GM18511 (cell line): Measurements from ENCODE around the gene TMED4.
"Not testable (repeated sequence)": the region's sequence is repeated elsewhere in the genome, so short reads cannot be mapped to it uniquely, and the experiment has no call there.

Experiments used
- ATAC-seq: cut with Tn5 transposase; IDR thresholded peaks from one replicate; pipeline ENCODE4 v1.9.1; 2021; ENCODE audit warnings: mild to moderate bottlenecking, moderate library complexity; ENCODE audit not compliant: unreplicated experiment

TMED4 gene

DNA sequence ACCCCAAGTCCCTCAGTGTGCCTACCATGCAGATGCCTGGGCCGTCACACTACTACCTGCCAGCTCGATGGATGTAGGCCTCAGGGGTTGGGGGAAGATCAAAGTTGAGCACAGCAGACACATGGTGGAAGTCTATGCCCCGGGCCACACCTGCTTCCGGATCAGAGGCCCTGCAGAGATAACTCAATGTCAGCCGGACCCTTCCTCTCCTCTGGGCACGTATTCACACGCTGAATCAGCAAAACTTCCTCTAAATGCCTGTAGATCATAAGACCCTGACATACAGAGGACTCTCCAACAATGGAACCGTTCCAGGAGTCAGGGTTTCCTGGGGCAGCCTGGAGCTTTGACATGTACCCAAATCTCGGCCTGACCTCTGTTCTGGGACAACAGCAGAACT, 12.1 kb downstream of the TMED4 start:
- no peak for ATAC-seq

GRCh38 chr7:44568771-44569560, 13.1 kb downstream of the TMED4 start:
- no peak for ATAC-seq

DNA sequence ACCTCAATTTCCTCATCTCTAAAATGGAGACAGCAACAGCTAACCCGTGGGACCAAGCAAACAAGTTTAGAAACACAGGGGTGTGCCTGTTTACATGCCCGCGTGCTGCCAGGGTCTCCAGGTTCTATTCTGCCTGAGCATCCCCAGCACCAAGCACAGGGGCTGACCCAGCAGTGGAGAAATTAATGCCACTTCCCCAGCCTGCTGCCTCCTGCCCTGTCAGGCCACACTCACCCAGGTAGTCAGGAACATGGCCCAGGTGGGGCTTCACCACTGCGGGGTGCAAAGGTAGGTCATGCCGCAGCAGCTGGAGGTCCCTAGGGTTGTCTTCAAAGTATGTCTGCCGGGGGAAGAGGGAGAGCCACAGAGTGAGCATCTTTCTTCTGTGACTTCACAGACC, 14.1 kb downstream of the TMED4 start:
- no peak for ATAC-seq

DNA sequence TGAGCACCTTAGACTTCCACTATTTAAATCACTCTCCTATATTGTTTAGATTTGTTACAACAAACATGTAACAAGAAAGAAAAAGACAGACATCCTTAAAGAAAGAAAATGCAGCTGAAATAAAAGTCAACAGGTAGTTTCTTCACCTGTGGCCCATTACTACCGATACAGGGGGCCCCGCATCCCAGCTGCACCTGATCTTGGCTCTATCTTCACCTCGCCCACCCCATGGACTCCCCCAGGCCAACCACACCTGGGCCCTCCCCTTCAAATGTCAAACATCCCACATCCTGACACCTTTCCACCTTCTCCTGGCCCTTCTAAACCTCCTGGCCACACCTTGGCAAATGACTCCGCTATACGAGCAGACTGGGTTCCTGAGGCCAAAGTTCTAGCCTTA, 15.4 kb downstream of the TMED4 start:
- no peak for ATAC-seq

GRCh38 chr7:44565795-44566559, 16.1 kb downstream of the TMED4 start:
- peak; percentile 35 for ATAC-seq

- ATAC-seq = peak; percentile 68
These were observed 16.8 kb downstream of the TMED4 start for GRCh38 chr7:44565097-44565794.

- no peak for ATAC-seq
These were observed 17.4 kb downstream of the TMED4 start for GRCh38 chr7:44564606-44565005.

GRCh38 chr7:44563171-44563679, 18.8 kb downstream of the TMED4 start:
- ATAC-seq = no peak

DNA sequence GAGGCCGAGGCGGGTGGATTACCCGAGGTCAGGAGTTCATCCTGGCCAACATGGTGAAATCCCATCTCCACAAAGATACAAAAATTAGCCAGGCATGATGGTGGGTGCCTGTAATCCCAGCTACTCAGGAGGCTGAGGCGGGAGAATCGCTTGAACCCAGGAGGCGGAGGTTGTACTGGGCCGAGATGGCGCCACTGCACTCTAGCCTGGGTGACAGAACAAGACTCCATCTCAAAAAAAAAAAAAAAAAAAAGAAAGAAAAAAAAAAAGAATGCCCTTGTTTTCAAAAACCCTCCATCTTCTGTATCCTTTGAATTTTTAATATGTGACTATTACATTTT, 19.4 kb downstream of the TMED4 start:
- ATAC-seq = not testable (repeated sequence)

DNA sequence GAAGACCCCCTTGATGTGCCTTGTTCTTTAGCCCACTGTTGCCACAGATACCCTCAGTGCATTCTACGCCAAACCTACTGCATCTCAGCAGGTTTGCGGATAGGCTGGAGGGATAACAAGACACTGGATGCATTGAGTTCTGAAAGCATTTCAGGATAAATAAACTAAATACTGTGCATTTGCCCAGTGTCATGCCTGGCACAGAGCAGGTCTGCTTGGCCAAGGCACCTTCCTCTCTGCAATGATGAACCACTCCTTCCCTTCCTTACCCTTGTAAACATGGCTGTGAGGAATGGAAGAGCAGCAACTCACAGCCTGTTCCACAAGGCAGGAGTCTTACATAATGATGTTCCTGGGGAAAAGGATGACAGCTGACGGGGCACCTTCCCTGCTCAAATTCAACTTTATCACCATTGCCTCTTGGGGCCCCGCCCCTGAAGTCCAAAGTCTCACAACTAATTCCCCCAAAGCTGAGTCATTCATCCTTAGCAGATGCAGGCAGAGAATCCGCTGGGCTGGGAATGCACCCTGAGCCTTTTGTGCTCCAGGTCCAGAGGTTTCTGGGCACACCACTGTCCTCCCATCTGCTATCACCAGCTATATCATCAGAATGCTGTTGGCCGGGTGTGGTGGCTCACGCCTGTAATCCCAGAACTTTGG, 19.9 kb downstream of the TMED4 start:
- no peak for ATAC-seq

GRCh38 chr7:44561481-44561880, 20.6 kb downstream of the TMED4 start:
- ATAC-seq = no peak

DNA sequence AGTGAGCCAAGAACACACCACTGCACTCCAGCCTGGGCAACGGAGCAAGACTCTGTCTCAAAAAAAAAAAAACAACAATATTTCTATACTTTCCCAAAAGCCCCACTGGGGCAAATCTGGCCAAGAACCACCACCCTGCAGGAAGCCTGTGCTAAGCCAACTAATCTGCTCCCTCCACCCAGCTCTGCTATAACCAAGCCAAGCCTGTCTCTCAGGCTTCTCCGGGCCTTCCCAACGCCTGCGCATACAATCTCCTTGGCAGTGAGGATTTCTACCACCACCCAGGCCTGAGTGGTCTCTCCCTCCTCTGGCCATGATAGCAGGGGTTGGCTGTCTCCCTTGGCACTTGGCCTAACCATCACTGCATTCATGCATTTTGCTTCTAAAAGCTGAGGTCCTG, 22.5 kb downstream of the TMED4 start:
- no peak for ATAC-seq

DNA sequence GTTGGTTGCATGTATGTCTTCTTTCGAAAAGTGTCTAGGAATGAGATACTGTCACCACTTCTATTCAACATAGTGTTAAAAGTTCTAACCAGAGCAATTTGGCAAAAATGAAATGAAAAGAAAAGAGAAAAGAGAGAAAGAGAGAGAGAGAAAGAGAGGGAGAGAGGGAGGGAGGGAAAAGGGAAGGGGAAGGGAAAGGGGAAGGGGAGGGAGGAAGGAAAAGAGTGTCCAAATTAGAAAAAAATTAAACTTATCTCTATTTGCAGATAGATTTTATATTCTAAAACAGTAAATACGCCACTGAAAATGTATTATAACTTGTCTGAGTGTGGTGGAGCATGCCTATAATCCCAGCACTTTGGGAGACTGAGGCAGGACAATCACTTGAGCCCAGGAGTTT, 24.5 kb downstream of the TMED4 start:
- ATAC-seq = no peak

- ATAC-seq = no peak
These were observed 26.7 kb downstream of the TMED4 start for GRCh38 chr7:44555350-44555749.

DNA sequence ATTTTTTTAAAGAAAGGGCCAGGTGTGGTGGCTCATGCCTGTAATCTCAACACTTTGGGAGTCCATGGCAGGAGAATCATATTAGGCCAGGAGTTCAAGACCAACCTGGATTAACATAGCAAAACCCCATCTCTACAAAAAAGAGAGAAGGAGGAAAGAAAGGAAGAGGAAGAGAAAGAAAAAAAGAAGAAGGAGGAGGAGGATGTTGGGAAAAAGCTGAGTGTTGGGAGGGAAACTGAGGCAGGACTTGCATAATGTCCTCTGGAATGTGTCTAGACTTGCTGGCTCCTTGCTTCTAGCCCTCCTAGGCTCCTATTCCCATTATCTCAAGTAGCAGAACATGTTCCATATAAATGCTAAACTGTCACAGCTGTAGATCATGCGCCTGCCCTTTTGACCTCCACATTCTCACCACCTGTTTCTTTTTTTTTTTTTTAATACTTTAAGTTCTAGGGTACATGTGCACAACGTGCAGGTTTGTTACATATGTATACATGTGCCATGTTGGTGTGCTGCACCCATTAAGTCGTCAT, 29.5 kb downstream of the TMED4 start:
- ATAC-seq = not testable (repeated sequence)

GRCh38 chr7:44549457-44549856, 32.6 kb downstream of the TMED4 start:
- ATAC-seq = no peak

GRCh38 chr7:44548893-44549292, 33.1 kb downstream of the TMED4 start:
- ATAC-seq = no peak

DNA sequence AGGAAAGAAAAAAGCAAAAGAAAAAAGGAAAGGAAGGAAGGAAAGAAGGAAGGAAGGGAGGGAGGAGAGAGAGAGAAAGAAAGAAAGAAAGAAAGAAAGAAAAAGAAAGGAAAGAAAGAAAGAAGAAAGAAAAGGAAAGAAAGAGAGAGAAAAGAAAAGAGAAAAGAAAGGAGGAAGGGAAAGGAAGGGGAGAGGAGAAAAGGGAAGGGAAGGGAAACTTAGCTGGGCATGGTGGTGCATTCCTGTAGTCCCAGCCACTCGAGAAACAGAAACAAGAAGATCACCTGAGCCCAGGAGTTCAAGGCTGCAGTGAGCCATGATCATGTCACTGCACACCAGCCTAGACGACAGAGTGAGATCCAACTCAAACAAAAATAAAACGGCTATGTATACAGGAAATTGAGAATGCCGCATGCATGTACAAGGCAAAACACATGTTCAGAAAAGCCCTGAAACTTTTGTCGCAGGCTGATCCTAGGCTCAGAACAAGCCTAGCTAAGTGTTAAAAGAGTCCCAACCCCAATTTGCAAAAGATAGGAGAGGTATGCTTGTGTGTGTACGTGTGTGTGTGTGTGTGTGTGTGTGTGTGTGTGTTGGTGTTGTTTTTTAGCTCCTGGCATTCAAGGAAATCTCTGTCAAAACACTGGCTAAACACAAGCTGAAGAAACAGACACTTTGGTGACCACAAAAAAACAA, 34.3 kb downstream of the TMED4 start:
- no peak for ATAC-seq

DNA sequence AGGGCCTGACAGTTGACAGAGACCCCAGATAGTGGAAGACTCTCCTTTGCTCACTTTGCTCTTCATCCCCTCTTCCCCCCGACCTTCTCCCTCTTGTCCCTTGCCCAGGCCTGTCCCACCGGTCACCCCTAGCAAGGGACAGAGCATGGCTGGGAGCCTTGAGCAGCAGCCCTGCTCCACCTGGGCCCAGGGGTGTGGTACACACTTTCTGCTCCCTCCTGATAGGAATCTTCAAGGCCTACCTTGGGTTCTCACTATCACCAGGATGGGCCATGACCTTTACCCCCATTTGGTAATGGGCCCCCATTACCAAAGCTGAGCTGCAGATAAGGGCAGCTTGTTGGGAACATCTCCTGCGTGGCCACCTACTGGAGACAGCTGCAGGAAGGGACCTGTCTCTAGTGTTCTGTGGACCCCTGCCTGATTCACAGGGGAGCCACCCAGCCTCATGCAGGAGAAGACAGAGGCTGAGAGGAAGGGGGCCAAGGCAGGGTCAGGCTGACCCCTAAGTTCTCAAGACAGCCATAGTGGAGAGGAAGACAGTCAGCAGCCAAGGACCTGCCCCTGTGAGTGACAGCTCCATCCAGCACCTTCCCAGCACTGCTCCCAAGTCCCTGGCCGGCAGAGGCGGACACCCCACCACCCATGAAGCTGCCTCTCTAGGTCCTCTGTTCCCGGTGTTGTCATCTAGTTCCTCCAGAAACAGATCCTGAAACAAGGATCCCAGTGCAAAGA, 40.0 kb downstream of the TMED4 start:
- no peak for ATAC-seq
